GM21723 (cell line): ENCODE data around the gene ACAA1.
A peak's percentile ranks its signal among the peaks of the same experiment; 100 is the strongest.

Experiments
- ATAC-seq: cut with Tn5 transposase; IDR thresholded peaks from one replicate; pipeline ENCODE4 v1.9.1; 2021; ENCODE audit warnings: mild to moderate bottlenecking, moderate library complexity; ENCODE audit not compliant: unreplicated experiment

ACAA1 gene

GRCh38 chr3:38119821-38120692, 16.9 kb downstream of the ACAA1 start:
- ATAC-seq = no peak

GRCh38 chr3:38119248-38119544, 17.7 kb downstream of the ACAA1 start:
- ATAC-seq = no peak

DNA sequence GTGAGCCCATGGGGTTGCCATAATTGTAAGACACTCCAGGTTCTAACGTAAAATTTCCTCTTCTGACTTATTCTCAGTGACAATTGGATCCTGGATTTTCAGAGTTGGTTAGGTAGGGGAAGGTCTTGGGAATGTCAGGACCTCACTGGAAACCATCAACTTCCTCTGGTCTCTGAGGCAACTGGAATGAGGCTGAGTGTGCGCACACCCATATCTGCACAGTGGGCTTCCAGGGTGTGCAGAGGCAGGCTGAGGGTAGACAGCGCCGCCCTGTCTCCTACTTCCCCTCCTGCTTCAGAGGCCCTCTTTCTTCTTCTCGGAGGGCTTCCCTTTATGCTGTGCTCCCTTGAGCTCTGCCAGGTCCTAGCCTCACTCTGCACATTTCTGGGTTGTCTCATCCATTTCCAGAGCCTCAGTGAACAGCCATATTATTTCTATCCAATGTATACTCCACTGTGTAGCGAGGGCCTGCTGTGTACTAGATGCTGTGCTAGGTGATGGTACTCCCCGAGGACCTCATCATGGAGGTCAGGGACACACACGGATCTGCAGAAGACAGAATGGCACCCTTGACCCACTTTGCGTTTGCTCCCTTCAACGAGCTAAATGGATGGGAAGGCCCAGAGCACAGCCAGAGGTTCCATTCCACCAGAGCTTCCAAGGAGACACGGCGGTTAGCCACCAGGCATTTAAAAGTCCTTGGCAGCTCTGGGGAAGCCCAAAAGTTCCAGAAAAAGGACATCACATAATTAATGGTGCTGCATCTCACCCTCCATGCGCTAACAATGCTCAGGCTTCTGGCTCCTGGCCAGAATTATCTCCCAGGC, 18.3 kb downstream of the ACAA1 start:
- no peak for ATAC-seq

DNA sequence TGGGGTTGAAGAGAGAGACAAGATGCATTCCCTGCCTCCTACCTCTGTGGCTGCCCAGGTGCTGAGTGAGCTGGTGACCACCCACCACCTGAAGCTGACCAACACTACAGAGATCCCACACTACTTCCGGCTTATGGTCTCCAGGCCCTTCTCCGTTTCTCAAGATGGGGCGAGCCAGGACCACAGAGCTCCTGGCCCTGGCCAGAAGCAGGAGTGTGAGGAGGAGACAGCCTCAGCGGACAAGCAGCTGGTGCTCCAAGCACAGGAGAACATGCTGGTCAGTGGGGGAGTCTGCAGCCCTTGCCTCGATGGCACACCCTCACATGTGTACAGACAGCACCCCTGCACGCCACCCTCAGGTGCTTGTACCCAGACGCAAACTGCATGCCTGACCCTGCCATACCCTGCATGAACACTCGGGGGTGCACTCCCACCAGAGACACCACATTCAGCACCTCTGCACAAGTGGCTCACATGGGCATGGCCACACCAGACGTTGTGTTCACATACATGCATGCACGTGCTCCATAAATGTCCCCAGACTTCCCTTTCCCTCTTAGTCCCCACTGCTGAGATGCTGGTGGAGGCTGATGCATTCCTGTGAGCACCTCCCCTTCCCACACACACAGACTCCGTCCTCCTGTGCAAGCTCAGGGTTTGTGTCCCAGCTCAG, 19.0 kb downstream of the ACAA1 start:
- peak; percentile 87 for ATAC-seq

DNA sequence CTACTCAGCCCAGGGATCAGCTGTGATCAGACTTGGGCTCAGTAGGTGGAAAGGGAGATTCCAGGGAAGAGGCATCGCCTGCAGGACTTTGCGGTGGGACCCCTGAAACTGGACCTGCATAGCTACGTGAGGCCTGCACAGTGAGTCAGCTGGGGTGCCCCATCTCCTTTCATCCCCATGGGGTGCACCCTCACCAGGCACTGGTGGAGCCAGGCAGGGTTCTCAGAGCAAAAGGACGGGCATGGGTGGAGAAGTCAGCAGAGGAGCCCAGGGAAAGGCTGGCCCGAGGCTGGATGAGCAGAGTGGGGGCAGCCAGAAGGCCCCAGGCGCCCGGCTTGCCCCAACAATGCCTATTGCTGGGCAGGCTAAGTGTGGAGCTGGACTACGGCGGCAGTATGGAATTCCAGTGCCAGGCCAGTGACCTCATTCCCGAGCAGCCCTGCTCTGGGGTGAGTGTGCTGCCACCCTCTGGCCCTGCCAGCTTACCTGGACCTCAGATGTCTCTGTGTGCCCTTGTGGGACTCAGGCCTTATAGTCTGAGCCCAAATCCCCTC, 19.7 kb downstream of the ACAA1 start:
- ATAC-seq = no peak

DNA sequence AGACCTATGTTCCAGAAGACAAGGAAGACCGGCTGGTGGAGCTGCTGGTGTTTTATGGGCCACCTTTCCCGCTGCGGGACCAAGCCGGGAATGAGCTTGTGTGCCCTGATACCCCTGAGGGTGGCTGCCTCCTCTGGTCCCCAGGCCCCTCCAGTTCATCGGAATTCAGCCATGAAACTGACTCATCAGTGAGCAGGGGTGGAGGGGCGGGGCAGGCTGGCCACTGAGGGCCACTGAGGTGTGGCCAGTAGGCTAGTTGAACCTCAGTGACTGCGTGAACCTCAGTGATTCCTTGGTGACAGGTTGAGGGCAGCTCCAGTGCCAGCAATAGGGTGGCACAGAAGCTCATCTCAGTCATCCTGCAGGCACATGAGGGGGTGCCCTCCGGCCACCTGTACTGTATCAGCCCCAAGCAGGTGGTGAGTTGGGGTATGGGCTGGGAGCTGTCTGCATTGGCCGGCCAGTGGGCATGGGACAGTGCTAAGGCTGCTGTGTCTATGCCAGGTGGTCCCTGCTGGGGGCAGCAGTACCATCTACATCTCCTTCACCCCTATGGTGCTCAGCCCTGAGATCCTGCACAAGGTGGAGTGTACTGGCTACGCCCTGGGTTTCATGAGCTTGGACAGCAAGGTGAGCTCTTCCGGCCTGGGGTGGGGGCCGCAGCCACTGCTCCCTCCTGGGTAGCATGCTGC, 20.3 kb downstream of the ACAA1 start:
- no peak for ATAC-seq

DNA sequence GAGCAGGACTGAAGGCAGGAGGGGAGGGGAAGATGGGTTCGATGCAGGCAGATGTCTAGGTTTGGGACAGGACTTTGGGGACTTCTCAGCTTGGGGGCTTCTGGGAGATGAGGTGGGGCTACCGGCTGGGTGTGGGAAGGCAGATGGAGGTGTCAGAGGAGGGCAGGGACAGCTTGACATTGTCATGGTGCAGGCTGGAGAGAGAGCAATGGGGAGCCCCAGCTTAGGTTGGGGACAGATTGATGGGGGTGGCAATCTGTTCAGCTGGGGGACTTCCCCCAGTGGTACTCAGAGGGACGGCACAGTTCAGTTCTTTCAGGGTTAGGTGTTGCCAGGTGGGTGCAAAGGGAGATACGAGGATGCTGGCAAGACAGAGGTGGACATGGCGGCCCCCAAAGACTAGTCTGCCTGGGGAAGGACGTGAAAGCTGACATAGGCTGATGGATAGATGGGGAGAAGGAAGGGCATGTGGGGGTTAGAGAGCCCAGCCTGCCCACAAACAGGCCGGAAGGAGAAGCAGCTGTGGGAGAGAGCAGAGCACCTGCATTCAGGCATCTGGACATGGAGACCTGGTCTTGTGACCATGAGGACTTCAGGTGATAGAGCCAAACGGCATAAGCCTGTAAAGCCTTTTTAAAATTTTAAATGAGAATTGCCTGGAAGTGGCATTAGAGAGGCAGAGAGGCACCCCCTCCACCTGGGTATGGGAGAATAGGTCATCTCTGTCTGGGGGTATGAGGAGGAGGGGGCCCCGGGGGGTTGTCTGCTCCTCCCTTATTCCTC, 21.1 kb downstream of the ACAA1 start:
- no peak for ATAC-seq

DNA sequence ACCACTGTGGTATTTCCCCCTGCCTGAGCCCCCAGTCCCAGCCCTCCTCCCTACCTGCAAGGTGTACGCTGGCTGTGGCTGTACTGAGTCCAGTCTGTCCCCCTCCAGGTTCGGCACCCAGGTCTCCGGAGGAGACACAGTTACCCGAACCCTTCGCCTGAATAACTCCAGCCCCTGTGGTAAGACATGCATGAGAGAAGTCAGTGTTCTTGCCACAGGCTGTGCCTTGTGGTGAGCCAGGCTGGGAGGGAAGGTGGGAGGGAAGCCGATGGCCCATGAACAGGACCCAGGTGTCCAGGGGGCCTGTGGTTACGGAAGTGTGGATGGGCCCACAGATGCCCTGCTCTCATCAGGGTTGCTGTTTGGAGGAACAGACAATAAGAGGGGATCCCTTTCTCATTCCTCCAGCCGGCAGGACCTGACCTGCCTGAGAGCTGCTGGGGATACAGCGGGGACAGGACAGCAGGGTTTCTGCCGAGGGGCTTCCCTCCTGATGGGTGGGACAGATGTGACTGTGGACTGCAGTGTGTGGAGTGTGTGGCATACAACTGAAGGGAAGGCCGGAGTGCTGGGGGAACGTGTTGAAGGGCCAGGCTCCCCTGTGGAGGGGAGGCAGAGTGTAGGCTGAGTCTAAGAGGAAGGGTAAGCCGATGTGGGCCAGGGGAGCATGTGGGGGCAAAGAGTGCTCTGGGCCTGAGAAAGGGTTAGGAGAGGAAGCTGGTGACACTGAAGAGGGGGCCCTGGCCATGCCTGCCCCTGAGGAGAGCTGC, 21.9 kb downstream of the ACAA1 start:
- ATAC-seq = no peak

DNA sequence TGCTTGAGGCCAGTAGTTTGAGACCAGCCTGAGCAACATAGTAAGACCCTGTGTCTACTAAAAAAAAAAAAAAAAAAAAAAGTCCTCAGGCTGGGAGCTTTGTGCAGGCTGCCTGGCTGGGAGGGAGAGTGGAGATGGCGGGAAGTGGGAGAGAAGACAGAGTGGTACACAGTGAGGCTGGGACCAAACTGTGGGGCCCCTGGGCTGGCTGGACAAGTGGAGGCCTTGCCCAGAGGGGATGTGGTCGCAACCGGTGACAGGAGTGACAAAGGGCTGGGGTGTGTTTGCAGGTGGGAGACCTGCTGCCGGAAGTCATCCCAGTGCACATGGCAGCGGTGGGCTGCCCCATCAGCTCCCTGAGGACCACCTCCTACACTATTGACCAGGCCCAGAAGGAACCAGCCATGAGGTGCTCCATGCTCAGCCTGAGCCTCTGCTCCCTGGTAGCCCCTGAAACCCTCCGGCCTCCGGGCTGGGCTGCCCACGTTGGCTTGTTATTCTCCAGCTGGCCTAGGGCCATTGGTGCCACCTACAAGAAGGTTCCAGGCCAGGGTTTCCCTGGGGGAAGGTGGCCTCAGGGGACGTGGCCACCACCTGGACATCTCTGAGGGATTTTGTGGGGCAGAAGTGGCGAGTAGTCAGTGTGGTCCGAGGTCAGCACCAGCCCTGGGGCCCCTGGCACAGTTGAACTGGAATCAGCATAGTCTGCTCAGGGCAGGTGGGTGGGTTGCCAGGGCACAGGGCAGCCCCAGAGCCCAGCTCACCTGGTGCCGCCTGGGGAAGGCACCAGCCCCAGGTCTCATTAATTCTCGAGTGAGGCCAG, 22.7 kb downstream of the ACAA1 start:
- ATAC-seq = no peak

DNA sequence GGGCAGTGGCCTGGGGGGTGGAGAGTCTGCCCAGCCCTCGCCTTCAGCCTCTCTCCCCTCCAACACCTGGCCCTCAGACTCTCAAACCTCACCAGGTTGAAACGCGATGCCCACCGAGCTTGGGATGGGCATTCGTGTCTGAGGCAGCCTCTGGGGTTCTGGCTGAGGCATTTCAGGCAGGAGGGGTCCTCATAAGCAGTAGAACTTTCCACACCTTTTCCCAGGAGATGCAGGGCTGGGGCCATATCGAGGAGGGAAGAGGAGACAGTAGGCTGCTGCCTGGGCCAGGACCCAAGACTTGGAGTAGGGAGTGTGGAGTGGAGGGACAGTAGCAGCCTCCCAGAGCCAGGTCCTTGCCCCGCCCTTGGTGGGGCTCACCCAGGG, 24.6 kb downstream of the ACAA1 start:
- ATAC-seq = no peak

- no peak for ATAC-seq
Measured at GRCh38 chr3:38111696-38112377, 25.1 kb downstream of the ACAA1 start.

DNA sequence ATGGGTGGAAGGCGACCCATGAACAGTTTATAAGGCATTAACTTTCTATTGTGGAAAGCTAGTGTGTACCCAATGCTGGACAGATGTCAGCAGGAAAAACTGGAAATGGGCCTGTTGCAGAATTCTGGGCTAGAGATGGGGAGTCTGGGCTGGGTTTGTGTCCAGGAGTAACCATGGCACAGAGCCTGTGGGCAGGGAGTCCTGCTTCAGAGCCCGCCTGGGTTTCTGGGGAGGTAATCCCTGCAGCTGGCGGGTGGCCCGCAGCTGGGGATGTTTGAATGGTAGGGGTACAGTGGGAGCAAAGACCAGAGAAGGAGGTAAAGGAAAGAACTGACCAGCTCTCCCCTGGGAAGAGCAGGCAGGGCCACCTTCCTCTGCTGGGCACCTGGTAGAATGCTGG, 25.7 kb downstream of the ACAA1 start:
- ATAC-seq = no peak

- ATAC-seq = no peak
Measured at GRCh38 chr3:38110314-38111050, 26.4 kb downstream of the ACAA1 start.

DNA sequence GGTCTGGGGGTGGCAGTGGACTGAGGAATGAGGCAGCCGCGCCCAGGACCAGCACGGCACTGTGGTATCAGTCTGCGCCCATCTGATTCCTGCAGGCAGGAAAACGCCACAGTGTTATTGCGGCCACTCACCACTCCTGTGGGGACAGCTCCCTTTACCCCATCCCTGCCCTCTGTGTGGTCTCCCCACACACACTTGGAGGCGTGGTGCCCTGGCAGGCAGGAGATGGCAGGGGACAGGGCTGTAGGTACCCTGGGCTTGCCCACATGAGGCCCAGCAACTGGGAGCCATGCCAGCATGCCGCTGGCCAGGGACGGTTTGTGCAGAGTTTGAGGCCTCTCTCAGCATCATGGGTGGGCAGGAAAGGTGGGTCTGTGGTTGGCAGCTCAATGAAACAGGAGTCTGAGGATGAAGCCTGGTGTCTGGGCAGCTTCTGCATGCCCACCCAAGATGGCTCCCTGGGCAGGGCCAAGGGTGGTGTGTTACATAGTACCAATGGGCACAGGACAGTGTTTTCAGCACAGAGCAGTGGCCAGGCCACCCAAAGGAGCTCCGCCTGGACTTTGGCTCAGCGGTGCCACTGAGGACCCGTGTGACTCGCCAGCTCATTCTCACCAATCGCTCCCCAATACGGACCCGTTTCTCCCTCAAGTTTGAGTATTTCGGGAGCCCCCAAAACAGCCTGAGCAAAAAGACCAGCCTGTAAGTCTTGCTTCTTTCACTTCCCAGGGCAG, 27.2 kb downstream of the ACAA1 start:
- no peak for ATAC-seq

GRCh38 chr3:38108649-38109579, 28.0 kb downstream of the ACAA1 start:
- ATAC-seq = no peak
